Calu3 (cell line): ENCODE results near the gene OTUD4. TPM values are rescaled to one million over a fixed set of nuclear protein-coding genes. Genes with fewer than 3 reads are reported as not detected.
"Not testable (repeated sequence)": the region's sequence is repeated elsewhere in the genome, so short reads cannot be mapped to it uniquely, and the experiment has no call there.

Experiments
- BruUV-seq: library from RNA; stranded (reverse); fragments of 400-500 nt; replicated peaks from 2 replicates; lab custom pipeline; 2021; lab: Mats Ljungman, UMichigan
- CTCF ChIA-PET: fragments of 300-600 bp; sonication (Branson Sonifier 250); formaldehyde crosslinking; loops from one replicate; lab custom pipeline; 2022; ENCODE audit warnings: antibody characterized with exemption; lab: Charles Lee
- DNase-seq: peaks from one replicate; pipeline ENCODE4 v3.0.0; 2022
- H3K27ac Mint-ChIP-seq: one replicate; pipeline ENCODE4 v1.8.0; 2022; ENCODE audit warnings: mixed read lengths; ENCODE audit not compliant: unreplicated experiment
- H3K27me3 Mint-ChIP-seq: one replicate; pipeline ENCODE4 v1.8.0; 2022; ENCODE audit warnings: mixed read lengths; ENCODE audit not compliant: unreplicated experiment
- H3K36me3 Mint-ChIP-seq: one replicate; pipeline ENCODE4 v1.8.0; 2022; ENCODE audit warnings: mild to moderate bottlenecking, moderate library complexity, mixed read lengths; ENCODE audit not compliant: insufficient read depth, unreplicated experiment
- H3K4me1 Mint-ChIP-seq: one replicate; pipeline ENCODE4 v1.8.0; 2022; ENCODE audit warnings: mild to moderate bottlenecking, low read depth, mixed read lengths; ENCODE audit not compliant: unreplicated experiment
- H3K4me3 Mint-ChIP-seq: one replicate; pipeline ENCODE4 v1.8.0; 2022; ENCODE audit warnings: mild to moderate bottlenecking, low read depth, moderate library complexity, mixed read lengths; ENCODE audit not compliant: unreplicated experiment
- H3K9me3 Mint-ChIP-seq: one replicate; pipeline ENCODE4 v1.8.0; 2022; ENCODE audit warnings: low read depth, mixed read lengths; ENCODE audit not compliant: unreplicated experiment
- intact Hi-C: fragments of 100-400 bp; cut with micrococcal nuclease; formaldehyde crosslinking; loops from one replicate; pipeline ENCODE4 v1.10.0; 2022; ENCODE audit not compliant: unreplicated experiment
- total RNA-seq: library from RNA; stranded (reverse); gene quantifications from 2 replicates; pipeline ENCODE4 v1.2.3, GENCODE V29; 2022
- TF ChIP-seq, protein P1 (sequence below): fragments of 200-600 bp; IDR thresholded peaks from one replicate; pipeline ENCODE4 v1.8.0; 2022; ENCODE audit warnings: antibody characterized with exemption; ENCODE audit not compliant: unreplicated experiment

The OTUD4 gene
- total RNA-seq, 1 experiment from 2014 or later: 32.7 TPM

DNA sequence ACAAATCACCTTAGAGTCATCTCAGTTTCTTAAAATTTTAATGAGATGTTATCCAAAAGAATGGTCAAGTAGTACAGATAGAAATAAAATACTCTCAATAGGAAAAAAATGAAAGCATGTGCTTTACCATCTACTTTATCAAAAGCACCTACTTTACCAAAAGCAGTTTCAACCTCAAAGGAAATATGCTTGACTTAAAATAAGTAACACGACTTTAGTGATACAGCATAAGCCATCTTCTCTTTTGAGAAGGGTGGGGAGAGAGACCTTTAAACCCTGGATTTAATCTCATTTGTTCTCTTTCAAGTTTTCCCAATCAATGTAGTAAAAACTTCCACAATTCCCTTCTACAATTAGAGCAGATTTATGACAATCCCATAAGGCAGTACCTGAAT lies 26.5 kb downstream of the OTUD4 start:
- CTCF ChIA-PET: no interaction called here
- intact Hi-C loops: no loop called here
- H3K4me1 Mint-ChIP-seq: no peaks in the 10 kb centered on the region
- H3K27me3 Mint-ChIP-seq: no peaks in the 10 kb centered on the region
- BruUV-seq: no TSS peak
- no peak for DNase-seq
- peaks cover 32% of the 10 kb centered on the region for H3K36me3 Mint-ChIP-seq
- TF ChIP-seq, protein P1, sequence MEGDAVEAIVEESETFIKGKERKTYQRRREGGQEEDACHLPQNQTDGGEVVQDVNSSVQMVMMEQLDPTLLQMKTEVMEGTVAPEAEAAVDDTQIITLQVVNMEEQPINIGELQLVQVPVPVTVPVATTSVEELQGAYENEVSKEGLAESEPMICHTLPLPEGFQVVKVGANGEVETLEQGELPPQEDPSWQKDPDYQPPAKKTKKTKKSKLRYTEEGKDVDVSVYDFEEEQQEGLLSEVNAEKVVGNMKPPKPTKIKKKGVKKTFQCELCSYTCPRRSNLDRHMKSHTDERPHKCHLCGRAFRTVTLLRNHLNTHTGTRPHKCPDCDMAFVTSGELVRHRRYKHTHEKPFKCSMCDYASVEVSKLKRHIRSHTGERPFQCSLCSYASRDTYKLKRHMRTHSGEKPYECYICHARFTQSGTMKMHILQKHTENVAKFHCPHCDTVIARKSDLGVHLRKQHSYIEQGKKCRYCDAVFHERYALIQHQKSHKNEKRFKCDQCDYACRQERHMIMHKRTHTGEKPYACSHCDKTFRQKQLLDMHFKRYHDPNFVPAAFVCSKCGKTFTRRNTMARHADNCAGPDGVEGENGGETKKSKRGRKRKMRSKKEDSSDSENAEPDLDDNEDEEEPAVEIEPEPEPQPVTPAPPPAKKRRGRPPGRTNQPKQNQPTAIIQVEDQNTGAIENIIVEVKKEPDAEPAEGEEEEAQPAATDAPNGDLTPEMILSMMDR: no peak
- H3K9me3 Mint-ChIP-seq: no peaks in the 10 kb centered on the region
- no peak overlapping the region for H3K4me3 Mint-ChIP-seq
- H3K27ac Mint-ChIP-seq: no peak overlapping the region

DNA sequence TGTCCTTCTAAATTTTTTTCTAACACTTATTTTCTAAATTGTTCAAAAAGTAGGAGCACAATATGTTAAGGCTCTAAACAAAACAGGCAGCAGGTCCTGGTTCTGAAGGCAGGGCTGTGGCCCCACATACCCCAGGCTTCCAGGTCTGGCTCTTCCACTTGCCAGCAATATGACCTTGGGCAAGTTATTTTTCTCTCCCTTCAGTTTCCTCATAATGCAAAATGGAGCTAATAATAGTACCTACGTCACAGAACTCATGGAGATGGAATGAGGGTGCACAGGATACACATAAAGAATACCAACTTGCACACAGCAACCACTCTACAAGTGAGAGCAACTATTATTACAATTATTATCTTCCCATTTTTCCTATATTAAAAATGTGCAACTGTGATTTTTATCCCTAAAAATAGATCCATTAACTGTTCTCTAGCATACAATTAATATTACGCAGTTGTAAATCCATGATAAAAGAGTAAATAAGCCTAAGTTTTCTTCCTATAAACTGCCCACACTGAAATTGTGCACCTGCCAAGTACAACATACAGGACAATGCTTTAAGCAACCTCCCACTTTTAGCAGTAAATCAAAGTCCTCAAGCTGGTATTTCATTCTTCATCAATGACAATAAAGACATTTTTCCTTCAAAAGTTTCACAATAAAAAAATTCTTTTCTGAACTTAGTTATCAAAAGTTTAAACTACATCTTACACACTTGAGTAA lies 27.0 kb downstream of the OTUD4 start:
- Mint-ChIP-seq H3K36me3 (peaks cover 33% of the 10 kb centered on the region), H3K4me1 (no peaks in the 10 kb centered on the region), H3K27me3 (no peaks in the 10 kb centered on the region), H3K4me3 (no peak overlapping the region), H3K9me3 (no peaks in the 10 kb centered on the region), H3K27ac (no peak overlapping the region)
- DNase-seq: no peak
- CTCF ChIA-PET: no interaction called here
- intact Hi-C loops: no loop called here
- BruUV-seq: no TSS peak
- TF ChIP-seq, protein P1: no peak

DNA sequence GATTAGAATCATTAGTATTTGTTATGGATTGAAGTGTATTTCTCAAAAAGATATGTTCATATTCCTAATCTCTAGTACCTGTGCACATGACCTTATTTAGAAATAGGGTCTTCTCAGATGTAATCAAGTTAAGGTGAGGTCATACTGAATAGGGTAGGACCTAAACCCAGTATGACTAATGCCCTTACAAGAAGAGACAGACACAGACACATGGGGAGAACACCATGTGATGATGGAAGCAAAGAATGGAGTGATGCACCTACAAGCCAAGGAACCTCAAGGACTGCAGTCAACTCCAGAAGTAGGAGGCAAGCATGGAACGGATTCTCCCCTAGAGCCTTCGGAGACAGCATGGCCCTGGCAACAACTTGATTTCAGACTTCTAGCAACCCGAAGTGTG lies 31.4 kb downstream of the OTUD4 start:
- Mint-ChIP-seq H3K36me3 (peaks cover 32% of the 10 kb centered on the region), H3K27me3 (no peaks in the 10 kb centered on the region), H3K4me3 (no peak overlapping the region), H3K4me1 (no peaks in the 10 kb centered on the region), H3K27ac (no peak overlapping the region), H3K9me3 (no peaks in the 10 kb centered on the region)
- DNase-seq: no peak
- no TSS peak for BruUV-seq
- intact Hi-C loops: no loop called here
- TF ChIP-seq, protein P1: no peak
- CTCF ChIA-PET: no interaction called here

DNA sequence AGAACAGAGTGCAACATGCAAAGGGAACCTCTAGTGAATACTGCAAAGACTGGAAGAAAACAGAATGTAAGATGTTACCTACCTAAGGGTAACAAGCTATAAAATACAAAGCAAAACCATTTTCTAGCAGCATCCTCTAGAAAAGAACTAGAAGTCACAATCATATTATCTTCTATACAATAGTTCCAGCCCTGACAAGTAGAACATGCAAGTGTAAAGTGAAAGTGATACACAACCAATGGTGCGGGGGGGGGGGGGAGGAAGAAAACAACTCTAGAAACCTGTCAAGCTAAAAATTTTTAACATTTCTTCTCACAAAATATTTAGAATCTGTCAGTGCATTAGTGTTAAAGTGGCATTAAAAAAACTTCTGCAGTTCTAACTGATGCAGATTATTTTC lies 44.2 kb downstream of the OTUD4 start:
- H3K4me3 Mint-ChIP-seq, H3K4me1 Mint-ChIP-seq, CTCF ChIA-PET, DNase-seq, BruUV-seq, H3K27me3 Mint-ChIP-seq, H3K36me3 Mint-ChIP-seq, H3K9me3 Mint-ChIP-seq, intact Hi-C loops, H3K27ac Mint-ChIP-seq: not testable (repeated sequence)

DNA sequence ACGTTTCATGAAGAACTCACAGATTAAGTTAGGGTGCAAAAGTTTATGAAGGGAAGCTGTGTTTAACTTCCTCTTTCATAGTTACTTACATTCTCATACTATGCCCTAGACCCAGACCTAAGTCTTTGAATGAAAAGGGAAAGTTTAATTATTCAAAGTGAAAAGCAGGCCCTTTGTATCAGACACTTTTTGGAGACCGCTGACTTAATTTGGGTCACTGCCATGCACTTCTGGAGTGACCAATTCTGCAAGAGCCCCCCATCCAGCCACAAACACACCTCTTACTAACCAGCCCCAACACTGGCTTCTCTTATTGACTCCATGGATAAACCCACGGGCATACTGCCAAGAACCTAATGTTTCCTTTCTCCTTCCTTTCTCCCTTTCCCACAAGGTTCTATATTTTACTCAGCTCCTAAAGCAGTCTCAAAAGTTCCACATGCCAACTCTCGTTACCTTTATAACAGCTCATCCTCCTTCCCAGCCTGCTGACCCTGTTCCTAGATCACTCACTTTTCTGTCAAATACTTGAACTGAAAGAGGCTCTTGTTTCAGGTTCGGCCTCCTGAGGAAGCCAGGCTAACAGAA lies 47.8 kb downstream of the OTUD4 start:
- H3K27ac Mint-ChIP-seq: peak overlapping the region; percentile 53
- intact Hi-C loops: loop anchor here (2.0 kb wide), 1 partner anchor 14 kb away; no protein-coding TSS in a partner anchor

More for the DNA sequence above, 47.8 kb downstream of the OTUD4 start:
- H3K4me1 Mint-ChIP-seq: peaks cover 8% of the 10 kb centered on the region
- peaks cover 16% of the 10 kb centered on the region for H3K36me3 Mint-ChIP-seq
- DNase-seq: no peak
- no peaks in the 10 kb centered on the region for H3K9me3 Mint-ChIP-seq
- no peak overlapping the region for H3K4me3 Mint-ChIP-seq
- H3K27me3 Mint-ChIP-seq: no peaks in the 10 kb centered on the region
- no TSS peak for BruUV-seq
- TF ChIP-seq, protein P1: no peak
- CTCF ChIA-PET: no interaction called here
